GM21825 (cell line): ENCODE results near the gene CLCA2.

Source experiments
- ATAC-seq: cut with Tn5 transposase; IDR thresholded peaks from one replicate; pipeline ENCODE4 v1.9.1; 2021; ENCODE audit warnings: mild to moderate bottlenecking, moderate library complexity; ENCODE audit not compliant: unreplicated experiment

The CLCA2 gene

DNA sequence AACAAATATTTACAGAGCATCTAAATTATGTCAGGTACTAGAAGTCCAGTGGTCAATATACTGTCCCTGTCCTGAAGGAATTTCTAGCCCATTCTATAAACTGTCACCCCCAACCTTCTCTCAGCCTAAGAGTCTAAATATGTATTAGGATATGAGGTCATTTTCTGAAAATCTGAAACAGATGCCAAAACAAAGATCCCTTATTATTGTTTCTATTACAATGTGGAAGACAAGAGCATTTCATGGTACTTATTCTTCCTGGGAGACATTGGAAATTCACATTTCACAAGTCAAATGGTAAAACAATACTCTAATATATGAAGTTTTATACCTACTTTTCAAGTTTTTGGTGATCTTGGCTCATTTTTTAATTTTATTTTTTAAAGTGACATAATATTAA lies 47.3 kb downstream of the CLCA2 start:
- no peak for ATAC-seq

DNA sequence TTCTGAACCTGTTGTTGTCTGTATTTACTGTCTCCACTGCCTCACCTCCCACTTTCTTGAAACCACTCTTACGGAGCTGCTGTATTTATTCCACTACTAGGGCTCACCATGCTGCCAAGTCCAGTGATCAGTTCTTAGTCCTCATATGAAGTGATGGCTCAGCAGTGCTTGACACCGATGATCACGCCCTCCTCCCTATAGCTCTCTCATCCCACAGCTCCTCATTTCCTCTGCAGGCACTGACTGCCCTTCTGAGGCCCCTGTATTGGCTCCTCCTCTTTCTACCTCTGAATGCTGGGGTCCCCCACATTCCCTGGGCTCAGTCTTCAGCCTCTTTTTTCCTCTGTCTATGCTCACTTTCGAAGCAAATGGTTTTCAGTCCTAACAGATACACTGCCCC lies 48.2 kb downstream of the CLCA2 start:
- ATAC-seq, result no peak

DNA sequence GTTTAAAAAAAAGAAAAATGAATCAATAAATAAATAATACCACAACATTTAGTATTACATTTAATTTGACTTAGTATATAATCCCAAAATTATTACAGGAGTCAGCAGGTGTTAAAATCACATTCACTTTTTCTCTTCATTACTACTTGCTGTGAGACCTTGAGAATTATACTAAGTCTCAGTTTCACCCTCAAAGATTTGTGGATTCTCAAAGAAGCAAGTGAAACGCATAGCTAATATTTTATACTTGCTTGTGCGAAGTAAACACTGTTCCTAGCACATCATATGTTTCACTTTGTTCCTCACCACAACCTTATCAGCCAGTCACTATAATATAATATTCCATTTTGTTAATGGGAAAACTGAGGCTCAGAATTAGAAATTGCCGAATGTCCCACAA lies 48.8 kb downstream of the CLCA2 start:
- no peak for ATAC-seq

DNA sequence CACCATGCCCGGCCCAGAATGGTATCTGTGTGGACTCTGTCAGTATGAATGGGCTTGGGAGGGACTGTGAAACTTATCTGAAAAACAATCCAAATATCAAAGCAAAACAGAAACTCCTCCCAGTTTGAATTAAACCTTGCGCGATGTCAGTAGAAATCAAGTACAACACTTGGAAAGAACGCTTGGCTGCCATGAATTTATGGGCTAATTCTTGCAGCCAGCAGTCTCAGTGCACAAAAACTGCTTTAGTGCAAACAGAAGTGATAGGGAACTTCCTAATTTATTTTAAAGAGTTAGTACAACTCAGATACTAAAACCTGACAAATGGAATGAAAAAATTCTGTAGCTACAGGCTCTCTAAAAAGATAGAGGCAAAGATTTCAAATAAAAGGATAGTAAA lies 53.3 kb downstream of the CLCA2 start:
- ATAC-seq, result no peak

DNA sequence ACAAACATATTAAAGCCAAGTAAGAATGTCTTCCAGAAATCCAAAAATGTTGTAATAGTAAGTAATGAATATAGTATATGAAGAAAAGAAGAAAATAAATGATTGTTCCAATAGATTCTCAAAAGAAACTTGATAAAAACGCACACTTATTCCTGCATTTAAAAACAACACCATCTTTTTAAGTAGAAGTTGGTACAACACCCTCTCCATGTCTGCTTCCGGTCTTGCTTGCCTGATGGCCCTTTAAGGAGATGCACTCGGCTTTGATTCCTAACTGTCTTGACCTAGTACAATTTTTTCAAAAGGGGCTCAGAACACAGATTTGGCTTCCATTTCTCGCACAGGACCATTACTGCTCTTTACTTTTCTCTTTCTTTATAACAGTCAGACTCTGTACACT lies 53.7 kb downstream of the CLCA2 start:
- no peak for ATAC-seq

DNA sequence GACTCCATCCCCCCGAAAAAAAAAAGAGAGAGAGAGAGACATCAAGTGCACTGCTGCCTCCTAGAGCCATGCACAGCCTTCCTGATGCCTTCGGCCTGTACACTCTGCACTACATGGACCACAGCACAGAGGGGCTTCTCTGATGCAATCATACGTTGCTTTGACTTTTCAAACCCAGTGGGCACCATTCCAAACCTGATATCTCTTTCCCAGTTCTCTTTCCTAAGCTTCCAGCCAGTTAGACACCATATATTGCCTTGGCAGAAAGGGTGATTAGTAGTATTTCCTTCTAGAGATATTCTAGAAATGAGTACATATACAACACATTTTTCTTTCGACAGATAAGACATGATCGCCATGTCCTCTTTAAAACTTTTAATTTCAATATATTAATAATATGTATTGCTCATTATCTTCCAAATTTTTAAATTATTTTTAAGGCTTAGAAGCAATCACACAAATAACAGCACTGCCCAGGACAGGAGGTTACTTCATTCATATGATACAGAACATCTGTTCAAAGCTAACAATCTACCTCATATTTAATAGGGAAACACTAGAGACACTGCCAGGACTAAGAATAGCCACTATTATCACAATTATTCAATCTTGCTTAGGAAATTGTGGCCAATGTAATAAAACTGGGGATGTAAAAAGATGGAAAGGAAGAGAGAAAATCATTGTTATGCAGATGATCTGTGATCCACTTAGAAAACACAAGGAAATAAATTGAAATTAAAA lies 54.6 kb downstream of the CLCA2 start:
- no peak for ATAC-seq

DNA sequence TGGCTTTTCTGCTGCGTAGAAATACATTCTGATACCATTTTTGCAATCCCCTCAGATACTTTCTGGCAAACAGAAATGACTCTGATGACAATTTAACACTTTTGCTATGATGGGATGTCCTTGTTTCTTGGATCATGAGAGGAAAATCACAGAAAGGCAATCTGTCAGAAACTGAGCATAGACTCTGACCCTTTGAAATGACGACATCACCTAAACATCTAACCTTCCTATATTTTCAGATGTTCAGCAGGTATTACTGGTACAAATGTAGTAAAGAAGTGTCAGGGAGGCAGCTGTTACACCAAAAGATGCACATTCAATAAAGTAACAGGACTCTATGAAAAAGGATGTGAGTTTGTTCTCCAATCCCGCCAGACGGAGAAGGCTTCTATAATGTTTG lies 58.0 kb downstream of the CLCA2 start:
- ATAC-seq, result no peak

DNA sequence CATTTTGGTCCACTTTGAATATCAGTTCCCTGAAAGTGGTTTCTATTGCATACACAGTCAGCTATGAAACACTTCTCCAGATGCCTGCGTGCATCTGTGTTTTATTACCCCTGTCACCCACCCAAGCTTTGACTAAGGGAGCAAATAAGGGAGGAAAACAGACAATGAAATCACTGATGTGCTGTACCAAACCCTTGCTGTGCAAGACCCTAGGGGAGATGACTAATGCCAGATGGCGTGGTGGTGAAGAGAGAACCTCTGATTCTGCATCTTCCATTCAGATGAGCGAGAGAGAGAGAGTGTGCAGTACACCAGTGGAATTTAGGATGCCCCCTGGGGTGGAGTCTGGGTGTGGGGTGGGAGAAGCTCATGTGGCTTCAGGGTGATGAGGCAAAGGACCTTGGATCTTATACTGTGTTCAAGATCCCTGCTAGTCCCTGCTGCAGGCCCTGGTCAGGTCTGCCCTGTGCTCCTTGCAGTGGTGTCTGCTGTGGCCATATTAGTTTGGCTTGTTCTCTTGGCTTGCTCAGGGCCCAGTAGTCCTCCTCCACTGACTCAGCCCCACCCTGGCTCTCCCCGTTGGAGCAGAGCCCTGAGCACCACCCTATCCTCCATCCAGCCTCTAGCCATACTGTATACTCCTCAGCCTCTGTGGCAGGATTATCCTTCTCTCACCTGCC lies 63.3 kb downstream of the CLCA2 start:
- no peak for ATAC-seq

DNA sequence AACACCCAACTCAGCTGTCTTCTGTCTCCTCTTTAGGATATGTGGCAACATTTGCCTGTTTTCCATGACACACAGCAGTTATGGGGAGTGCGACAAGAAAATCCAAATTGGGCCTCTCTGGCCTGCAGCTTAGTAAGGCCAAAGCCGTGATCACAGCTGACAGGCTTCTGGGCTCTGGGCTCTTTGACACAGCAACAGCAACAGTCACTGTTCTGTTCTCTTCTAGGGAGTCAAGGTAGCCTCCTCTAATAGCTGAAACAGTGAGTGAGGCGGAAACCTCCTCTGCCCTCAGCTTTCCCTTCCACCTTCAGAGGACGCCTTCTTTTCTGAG lies 63.8 kb downstream of the CLCA2 start:
- no peak for ATAC-seq

DNA sequence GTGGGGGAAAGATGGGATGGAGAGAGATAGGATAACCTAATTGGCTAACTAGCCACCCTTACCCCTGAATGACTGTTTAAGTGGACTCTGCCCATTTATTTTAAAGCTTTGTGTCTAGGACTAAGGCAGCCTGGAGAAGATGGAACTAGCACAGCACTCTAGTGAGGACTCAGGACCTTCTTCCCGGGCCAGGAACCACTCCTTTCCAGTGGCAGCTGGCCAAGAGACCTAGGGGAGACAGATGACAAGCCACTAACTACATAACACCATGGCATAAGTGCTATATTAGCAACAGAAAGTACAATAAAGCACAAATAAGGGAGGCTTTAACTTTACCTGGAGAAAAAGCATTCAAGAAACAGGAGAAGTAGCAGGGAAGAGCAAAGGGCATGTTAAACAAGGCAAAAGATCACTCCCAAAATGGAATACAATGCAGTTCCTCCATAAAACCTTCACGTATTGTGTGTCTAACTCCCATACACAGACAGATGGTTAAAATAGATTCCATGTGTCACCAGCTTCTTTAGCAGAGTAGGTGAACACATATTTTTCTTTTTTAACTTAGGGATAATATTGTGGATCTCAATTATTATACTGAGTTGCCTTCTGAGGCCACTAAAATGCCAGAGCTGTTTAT lies 65.4 kb downstream of the CLCA2 start:
- ATAC-seq, result no peak

DNA sequence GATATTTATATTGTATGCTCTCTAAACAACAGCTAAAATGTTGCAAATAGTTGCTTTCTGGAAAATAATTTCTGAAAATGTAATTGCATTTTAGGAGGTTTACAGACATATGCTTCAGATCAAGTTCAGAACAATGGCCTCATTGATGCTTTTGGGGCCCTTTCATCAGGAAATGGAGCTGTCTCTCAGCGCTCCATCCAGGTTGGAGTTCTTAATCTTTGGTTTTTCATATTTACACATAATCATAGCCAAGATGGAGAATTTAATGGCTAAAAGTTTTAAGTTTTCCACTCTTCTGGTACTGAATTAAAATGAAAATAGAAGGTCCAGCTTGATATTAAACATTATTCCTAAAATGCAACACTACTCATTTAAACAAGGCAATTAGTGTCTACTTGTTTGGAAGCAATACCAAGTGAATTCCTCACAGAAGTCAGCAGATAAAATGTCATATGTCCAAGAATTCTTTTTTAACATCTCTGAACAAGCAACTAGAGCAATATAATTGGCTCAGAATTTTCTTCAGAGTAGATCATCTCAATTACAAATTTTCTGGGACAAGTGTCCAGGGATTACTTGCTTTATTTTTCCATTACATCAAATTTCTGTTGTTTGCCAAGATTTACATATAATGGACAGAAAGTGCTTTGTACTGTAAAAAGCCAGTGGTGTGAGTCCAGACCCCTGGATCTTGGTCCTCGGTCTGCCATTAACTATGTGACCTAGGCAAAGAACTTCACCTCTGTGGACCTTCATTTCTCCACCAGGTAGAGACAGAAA lies 67.4 kb downstream of the CLCA2 start:
- no peak for ATAC-seq

DNA sequence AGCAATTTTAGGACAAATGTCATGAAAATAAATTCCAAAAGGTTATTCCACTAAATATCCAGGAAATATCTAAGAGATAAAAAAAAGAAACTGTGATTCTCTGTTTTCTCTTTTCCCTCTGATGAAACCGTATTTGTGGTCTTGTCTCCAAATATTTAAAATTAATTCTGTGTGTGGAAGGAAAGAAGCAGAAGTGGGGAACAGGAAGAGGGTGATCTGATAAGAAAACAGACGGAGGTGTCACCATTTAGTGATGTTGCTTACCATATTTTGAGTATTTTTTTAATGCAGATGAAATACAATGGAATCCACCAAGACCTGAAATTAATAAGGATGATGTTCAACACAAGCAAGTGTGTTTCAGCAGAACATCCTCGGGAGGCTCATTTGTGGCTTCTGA lies 74.3 kb downstream of the CLCA2 start:
- ATAC-seq, result no peak

DNA sequence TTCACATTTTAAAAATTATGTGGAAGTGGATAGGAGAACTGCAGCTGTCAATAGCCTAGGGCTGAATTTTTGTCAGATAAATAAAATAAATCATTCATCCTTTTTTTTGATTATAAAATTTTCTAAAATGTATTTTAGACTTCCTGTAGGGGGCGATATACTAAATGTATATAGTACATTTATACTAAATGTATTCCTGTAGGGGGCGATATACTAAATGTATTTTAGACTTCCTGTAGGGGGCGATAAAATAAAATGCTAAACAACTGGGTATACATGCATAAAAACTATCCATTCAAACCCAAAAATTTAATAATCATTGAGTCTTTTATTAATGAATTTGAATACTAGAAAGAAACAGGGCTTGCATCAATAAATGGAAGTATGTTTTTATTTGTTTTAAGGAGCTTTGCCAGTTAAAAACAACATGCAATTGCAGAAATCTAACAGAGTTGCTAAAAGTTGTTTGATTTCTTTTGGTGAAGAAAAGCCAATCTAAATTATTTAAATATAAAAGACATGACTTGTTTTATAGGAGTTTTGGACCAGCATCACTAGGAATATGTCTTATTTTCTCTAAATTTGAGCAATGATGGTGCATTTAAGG lies 76.1 kb downstream of the CLCA2 start:
- peak; percentile 71 for ATAC-seq

DNA sequence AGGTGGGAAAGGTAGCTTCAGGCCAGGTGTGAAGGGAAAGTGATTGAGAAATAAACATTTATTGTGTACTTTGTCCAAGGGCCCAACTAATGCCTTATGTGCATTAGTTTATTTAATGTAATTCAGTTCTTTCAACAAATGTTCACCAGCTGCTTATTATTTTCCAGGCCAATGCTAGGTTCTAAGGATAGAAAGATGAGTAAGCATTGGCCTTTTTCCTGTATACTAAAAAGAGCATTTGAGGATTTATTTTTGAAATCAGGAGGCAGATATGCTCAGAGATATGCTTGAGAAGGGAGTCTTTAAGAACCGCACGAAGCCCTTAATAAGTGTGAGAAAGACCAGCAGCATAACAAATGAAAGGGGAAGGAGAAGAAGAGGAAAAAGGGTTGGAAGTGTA lies 76.7 kb downstream of the CLCA2 start:
- ATAC-seq, result no peak

DNA sequence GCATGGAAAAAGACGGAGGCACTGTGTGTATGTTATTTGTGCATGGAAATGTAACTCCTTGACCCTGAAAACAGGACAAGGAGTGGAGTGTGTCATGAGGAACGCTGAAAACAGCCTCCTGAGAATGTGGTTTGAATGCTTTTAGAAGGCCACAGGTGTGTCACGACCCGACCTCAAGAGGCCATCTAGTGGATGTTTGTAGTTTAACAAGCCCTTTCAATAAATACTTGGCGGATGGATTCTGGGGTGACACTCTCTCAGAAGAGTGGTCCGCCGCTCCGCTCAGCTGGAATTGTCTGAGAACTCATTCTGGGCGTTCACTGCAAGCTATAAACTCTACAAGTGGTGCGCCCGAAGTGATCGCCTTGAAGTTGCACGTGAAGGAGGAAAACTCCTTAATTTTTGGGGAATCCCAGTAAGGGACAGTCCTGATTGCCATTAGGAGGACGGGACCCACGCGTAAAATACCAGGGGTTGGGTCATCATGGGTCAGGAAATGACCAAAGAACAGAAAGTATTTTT lies 78.2 kb downstream of the CLCA2 start:
- ATAC-seq, result peak; percentile 63

DNA sequence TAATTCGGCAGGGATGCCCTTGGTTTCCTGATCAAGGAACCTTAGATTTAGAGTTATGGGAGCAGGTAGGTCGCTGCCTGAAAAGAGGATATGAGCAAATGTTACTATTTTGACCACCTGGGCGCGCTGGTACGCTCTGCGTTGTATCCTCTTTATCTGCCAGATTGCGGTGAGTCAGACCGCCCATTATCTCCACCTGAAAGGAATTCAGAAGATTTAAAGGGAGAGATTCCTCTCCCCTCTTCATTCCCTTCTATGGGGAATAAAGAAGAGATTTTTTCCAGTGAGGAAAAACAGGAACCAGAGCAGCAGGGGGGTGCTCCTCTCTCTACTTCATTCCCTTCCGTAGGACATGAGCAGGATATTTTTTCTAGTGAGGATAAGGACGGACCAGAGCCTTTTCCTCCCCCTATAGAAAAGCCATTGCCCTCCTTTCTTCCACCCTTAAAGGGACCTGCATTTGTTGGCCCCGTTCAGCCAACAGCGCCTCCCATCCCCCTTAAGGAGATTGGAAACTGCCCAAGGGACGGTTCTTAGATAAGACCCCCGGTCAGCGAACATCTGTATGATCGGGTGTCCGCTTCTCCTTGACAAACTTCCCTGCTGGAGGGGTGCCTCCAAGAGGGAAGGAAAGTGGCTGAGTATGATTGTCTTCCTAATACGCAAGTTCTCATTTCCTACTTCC lies 78.9 kb downstream of the CLCA2 start:
- no peak for ATAC-seq

DNA sequence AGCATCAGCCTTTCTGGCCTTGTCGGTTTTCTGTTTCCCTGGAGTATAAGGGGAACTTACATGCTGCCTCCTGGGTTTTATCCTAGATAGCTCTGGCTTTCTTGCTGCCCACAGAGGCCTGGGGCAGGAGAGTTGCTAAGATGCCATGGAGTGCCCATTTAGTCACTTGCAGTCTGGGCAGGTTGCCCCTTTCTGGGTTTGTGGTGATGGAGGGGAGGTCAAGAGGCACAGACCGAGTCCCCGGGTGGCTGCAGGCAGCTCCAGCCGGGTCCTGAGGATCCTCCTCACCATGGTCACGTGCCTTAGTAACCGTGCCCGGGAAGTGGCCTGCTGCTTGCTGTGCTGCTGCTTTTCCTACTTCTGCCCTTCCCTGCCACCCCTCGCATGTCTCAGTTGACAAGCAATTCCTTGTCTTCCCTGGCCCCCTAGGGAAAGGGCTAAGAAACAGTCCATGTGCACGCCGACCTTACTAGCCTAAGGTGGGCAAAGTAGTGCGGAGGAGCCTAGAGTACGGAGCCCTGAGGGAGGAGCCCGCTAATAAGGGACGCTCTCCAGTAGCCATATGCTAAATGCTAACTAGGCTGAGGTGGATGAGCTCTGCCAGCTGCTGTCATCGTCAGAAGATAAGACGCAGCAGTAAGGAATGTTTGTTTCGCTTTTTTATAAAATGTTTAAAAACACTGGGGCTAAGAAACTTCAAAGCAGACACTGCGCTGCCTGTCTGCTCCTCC lies 79.6 kb downstream of the CLCA2 start:
- no peak for ATAC-seq

DNA sequence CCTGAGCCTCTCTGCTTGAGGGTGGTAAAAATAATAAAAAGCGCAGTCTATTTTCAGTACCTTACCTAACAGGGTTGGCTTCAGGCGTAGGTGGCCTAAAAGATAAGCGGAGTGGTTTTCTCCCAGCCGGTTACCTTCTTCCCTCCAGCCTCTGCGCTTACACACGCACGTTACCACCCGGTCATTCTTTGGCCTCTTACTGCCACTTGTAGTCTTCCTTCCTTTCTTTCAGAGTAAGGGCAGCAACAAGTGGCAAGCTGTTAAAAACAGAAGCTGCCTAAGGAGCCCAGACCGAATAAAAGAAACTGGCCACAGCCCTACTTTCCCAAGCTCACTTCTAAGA lies 80.1 kb downstream of the CLCA2 start:
- ATAC-seq, result no peak

DNA sequence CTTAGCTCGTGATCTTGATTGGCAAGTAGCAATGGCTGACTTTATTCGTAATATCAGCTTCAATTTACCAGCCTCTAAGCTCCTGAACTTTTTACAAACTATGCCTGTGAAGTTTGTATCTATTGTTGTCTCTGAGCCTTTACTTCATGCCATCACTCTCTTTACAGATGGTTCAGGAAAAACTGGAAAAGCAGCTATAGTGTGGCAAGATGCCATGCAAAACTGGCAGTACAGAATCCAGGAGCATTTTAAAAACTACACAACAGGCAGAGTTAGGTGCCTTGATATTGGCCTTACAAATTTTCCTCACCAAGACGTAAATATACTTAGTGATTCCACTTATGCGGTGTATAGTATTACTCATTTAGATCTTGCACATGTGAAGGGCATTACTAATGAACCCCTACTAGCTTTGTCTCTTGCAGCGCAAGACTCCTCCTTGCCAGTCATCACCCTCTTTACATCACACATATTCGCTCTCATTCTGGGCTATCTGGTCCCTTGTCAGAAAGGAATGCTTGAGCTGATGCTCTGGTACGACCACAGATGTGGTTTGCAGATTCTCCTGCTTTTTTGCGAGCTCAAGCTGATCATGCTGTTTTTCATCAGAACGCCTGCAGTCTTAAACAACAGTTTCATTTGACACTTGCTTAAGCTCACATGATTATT lies 81.1 kb downstream of the CLCA2 start:
- no peak for ATAC-seq
